Measurements from ENCODE around the gene NME2.
"Not testable (repeated sequence)": the region's sequence is repeated elsewhere in the genome, so short reads cannot be mapped to it uniquely, and the experiment has no call there.

The NME2 gene

GRCh38 chr17:51166198-51166986 lies at the start of gene NME2:
NME2 (plus strand) TSS chr17:51166411; CDS start chr17:51166831, 420 bp downstream.
- DNase-seq (ENCODE audit: low read depth in 2 of 2, low spot score in 1 of 2), result peak; percentile 29 to 59

GRCh38 chr17:51118330-51119195 lies 47.6 kb upstream of the NME2 start:
- no peak for DNase-seq (ENCODE audit: low read depth in 2 of 2, low spot score in 1 of 2)

- peak in 1 of 2 donors; percentile 7 for DNase-seq (ENCODE audit: low read depth in 2 of 2, low spot score in 1 of 2)
Measured at GRCh38 chr17:51119415-51120356, 46.5 kb upstream of the NME2 start.

- DNase-seq (ENCODE audit: low read depth in 2 of 2, low spot score in 1 of 2), result peak in 1 of 2 donors; percentile 18
Measured at GRCh38 chr17:51120357-51120738, 45.9 kb upstream of the NME2 start.

- peak; percentile 62 to 78 for DNase-seq (ENCODE audit: low read depth in 2 of 2, low spot score in 1 of 2)
Measured at GRCh38 chr17:51120739-51121619, 45.2 kb upstream of the NME2 start, which contains the start of gene SPAG9. SPAG9 (minus strand) TSS chr17:51120868; CDS start chr17:51120656, 212 bp downstream.

- peak; percentile 67 to 82 for DNase-seq (ENCODE audit: low read depth in 2 of 2, low spot score in 1 of 2)
Measured at GRCh38 chr17:51121620-51122472, 44.4 kb upstream of the NME2 start.

- not testable (repeated sequence) for DNase-seq (ENCODE audit: low read depth in 2 of 2, low spot score in 1 of 2)
Measured at GRCh38 chr17:51122473-51123115, 43.6 kb upstream of the NME2 start.

GRCh38 chr17:51124640-51125503 lies 41.3 kb upstream of the NME2 start:
- DNase-seq (ENCODE audit: low read depth in 2 of 2, low spot score in 1 of 2), result no peak

GRCh38 chr17:51128076-51128475 lies 38.1 kb upstream of the NME2 start:
- DNase-seq (ENCODE audit: low read depth in 2 of 2, low spot score in 1 of 2), result no peak

GRCh38 chr17:51132964-51133319 lies 33.3 kb upstream of the NME2 start:
- DNase-seq (ENCODE audit: low read depth in 2 of 2, low spot score in 1 of 2), result no peak

GRCh38 chr17:51133365-51133764 lies 32.8 kb upstream of the NME2 start:
- no peak for DNase-seq (ENCODE audit: low read depth in 2 of 2, low spot score in 1 of 2)

GRCh38 chr17:51135956-51136355 lies 30.3 kb upstream of the NME2 start:
- DNase-seq (ENCODE audit: low read depth in 2 of 2, low spot score in 1 of 2), result no peak

- DNase-seq (ENCODE audit: low read depth in 2 of 2, low spot score in 1 of 2), result no peak
Measured at GRCh38 chr17:51142597-51142996, 23.6 kb upstream of the NME2 start.

- DNase-seq (ENCODE audit: low read depth in 2 of 2, low spot score in 1 of 2), result no peak
Measured at GRCh38 chr17:51144266-51145022, 21.8 kb upstream of the NME2 start.

GRCh38 chr17:51147650-51148049 lies 18.6 kb upstream of the NME2 start:
- DNase-seq (ENCODE audit: low read depth in 2 of 2, low spot score in 1 of 2), result no peak

- DNase-seq (ENCODE audit: low read depth in 2 of 2, low spot score in 1 of 2), result no peak
Measured at GRCh38 chr17:51149163-51149562, 17.0 kb upstream of the NME2 start.

- DNase-seq (ENCODE audit: low read depth in 2 of 2, low spot score in 1 of 2), result no peak
Measured at GRCh38 chr17:51150932-51151331, 15.3 kb upstream of the NME2 start.

Measured in stimulated activated CD8-positive, alpha-beta memory T cell treated with anti-CD3 and anti-CD28 coated beads, Interleukin-4, amount 100 ng/mL, for 4 hours (primary cell).